MM.1S (cell line): ENCODE data around the gene TULP3.

Experiments used
- DNase-seq: peaks from one replicate; pipeline ENCODE4 v3.0.0-alpha.2; 2015
- H2AFZ ChIP-seq: fragments of 300-600 bp; sonication (generic); 2 replicates; pipeline ENCODE4 v1.6.0; 2016; ENCODE audit warnings: antibody characterized with exemption, low read length
- H3F3A ChIP-seq: fragments of 300-600 bp; sonication (generic); 2 replicates; pipeline ENCODE4 v1.6.1; 2016; ENCODE audit warnings: mild to moderate bottlenecking, antibody characterized with exemption, low read length, moderate library complexity, mixed read lengths; ENCODE audit not compliant: insufficient read depth
- H3K27ac ChIP-seq: fragments of 300-600 bp; sonication (generic); 2 replicates; pipeline ENCODE4 v1.5.1; 2016; ENCODE audit warnings: mild to moderate bottlenecking, low read length
- H3K27me3 ChIP-seq: fragments of 300-600 bp; sonication (generic); replicated peaks from 2 replicates; pipeline ENCODE4 v1.6.0; 2016; ENCODE audit warnings: low read length; ENCODE audit not compliant: insufficient read depth
- H3K36me3 ChIP-seq: fragments of 300-600 bp; sonication (generic); replicated peaks from 2 replicates; pipeline ENCODE4 v1.6.1; 2016; ENCODE audit warnings: mild to moderate bottlenecking, low read length, mixed read lengths; ENCODE audit not compliant: insufficient read depth
- H3K4me1 ChIP-seq: fragments of 300-600 bp; sonication (generic); 2 replicates; pipeline ENCODE4 v1.6.1; 2016; ENCODE audit warnings: low read length, mixed read lengths
- H3K4me2 ChIP-seq: fragments of 300-600 bp; sonication (generic); 2 replicates; pipeline ENCODE4 v1.6.0; 2016; ENCODE audit warnings: low read depth, low read length
- H3K4me3 ChIP-seq: fragments of 300-600 bp; sonication (generic); 2 replicates; pipeline ENCODE4 v1.5.1; 2016; ENCODE audit warnings: low read length, mixed read lengths
- H3K79me2 ChIP-seq: fragments of 300-600 bp; sonication (generic); 2 replicates; pipeline ENCODE4 v1.6.1; 2016; ENCODE audit warnings: mixed run types, low read length, mixed read lengths
- H3K9ac ChIP-seq: fragments of 300-600 bp; sonication (generic); 2 replicates; pipeline ENCODE4 v1.6.1; 2016; ENCODE audit warnings: low read length, mixed read lengths
- H3K9me2 ChIP-seq: fragments of 300-600 bp; sonication (generic); replicated peaks from 2 replicates; pipeline ENCODE4 v1.6.1; 2016; ENCODE audit warnings: mild to moderate bottlenecking, low read length, mixed read lengths; ENCODE audit not compliant: insufficient read depth
- H3K9me3 ChIP-seq: fragments of 300-600 bp; sonication (generic); replicated peaks from 2 replicates; pipeline ENCODE4 v1.6.1; 2016; ENCODE audit warnings: mild to moderate bottlenecking, low read length, mixed read lengths; ENCODE audit not compliant: insufficient read depth
- H4K20me1 ChIP-seq: fragments of 300-600 bp; sonication (generic); 2 replicates; pipeline ENCODE4 v1.6.1; 2016; ENCODE audit warnings: mild to moderate bottlenecking, low read length, moderate library complexity, mixed read lengths; ENCODE audit not compliant: insufficient read depth
- EZH2 ChIP-seq: fragments of 300-600 bp; sonication (generic); optimal IDR thresholded peaks from 2 replicates; pipeline ENCODE3; 2017; ENCODE audit warnings: low read depth, mild to moderate bottlenecking, antibody characterized with exemption, low read length, mixed read lengths
- EZH2phosphoT487 ChIP-seq: fragments of 300-600 bp; sonication (generic); IDR thresholded peaks from 2 replicates; pipeline ENCODE4 v1.6.1; 2018; ENCODE audit warnings: antibody characterized with exemption, low read length
- TF ChIP-seq, protein P1 (sequence below): fragments of 300-600 bp; sonication (generic); IDR thresholded peaks from 2 replicates; pipeline ENCODE4 v1.5.1; 2016; ENCODE audit warnings: antibody characterized with exemption, low read length, mixed read lengths

The TULP3 gene

GRCh38 chr12:2970744-2971143 is 80.1 kb downstream of the TULP3 start:
- H3K9me3 ChIP-seq, result no peaks in the 10 kb centered on the region
- H3K27ac ChIP-seq, result no peak overlapping the region
- no peaks in the 10 kb centered on the region for H3K4me1 ChIP-seq
- no peaks in the 10 kb centered on the region for H3K79me2 ChIP-seq
- H2AFZ ChIP-seq, result no peak overlapping the region
- no peaks in the 10 kb centered on the region for H3K27me3 ChIP-seq
- H3K4me2 ChIP-seq, result no peak overlapping the region
- H3K9ac ChIP-seq, result no peak overlapping the region
- no peaks in the 10 kb centered on the region for H3F3A ChIP-seq
- DNase-seq, result no peak
- TF ChIP-seq, protein P1, sequence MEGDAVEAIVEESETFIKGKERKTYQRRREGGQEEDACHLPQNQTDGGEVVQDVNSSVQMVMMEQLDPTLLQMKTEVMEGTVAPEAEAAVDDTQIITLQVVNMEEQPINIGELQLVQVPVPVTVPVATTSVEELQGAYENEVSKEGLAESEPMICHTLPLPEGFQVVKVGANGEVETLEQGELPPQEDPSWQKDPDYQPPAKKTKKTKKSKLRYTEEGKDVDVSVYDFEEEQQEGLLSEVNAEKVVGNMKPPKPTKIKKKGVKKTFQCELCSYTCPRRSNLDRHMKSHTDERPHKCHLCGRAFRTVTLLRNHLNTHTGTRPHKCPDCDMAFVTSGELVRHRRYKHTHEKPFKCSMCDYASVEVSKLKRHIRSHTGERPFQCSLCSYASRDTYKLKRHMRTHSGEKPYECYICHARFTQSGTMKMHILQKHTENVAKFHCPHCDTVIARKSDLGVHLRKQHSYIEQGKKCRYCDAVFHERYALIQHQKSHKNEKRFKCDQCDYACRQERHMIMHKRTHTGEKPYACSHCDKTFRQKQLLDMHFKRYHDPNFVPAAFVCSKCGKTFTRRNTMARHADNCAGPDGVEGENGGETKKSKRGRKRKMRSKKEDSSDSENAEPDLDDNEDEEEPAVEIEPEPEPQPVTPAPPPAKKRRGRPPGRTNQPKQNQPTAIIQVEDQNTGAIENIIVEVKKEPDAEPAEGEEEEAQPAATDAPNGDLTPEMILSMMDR, result no peak
- TF ChIP-seq EZH2phosphoT487 (no peak), EZH2 (no peak)
- H3K36me3 ChIP-seq, result no peaks in the 10 kb centered on the region
- H3K9me2 ChIP-seq, result no peaks in the 10 kb centered on the region
- no peaks in the 10 kb centered on the region for H4K20me1 ChIP-seq
- no peak overlapping the region for H3K4me3 ChIP-seq

DNA sequence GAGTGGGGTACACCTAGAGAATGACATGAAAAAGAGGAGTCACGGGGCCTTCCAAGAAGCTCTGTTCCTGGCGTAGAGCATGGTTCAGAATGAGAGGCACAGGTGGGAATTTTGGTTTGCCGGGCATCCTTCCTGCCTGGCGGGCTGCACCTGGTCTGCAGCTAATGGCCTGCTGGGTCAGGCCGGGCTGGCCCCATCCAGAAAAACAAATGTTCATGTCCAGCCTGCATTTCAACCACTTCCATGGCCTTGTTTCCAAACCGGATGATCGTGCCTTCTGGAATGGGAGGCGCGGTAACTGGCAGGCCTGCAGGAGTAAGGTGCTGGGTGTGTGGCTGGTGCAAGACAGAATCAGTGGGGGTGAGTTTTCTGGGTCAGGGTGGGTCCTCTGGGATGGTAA is 82.9 kb downstream of the TULP3 start:
- no peaks in the 10 kb centered on the region for H3K79me2 ChIP-seq
- no peaks in the 10 kb centered on the region for H3K27me3 ChIP-seq
- H3K9me3 ChIP-seq, result no peaks in the 10 kb centered on the region
- no peak overlapping the region for H3K27ac ChIP-seq
- H3K9me2 ChIP-seq, result no peaks in the 10 kb centered on the region
- H3K4me2 ChIP-seq, result no peak overlapping the region
- no peak overlapping the region for H2AFZ ChIP-seq
- DNase-seq, result no peak
- no peak overlapping the region for H3K4me3 ChIP-seq
- no peaks in the 10 kb centered on the region for H3K4me1 ChIP-seq
- no peaks in the 10 kb centered on the region for H4K20me1 ChIP-seq
- no peaks in the 10 kb centered on the region for H3F3A ChIP-seq
- H3K9ac ChIP-seq, result no peak overlapping the region
- no peaks in the 10 kb centered on the region for H3K36me3 ChIP-seq
- TF ChIP-seq, protein P1, result no peak
- TF ChIP-seq EZH2 (no peak), EZH2phosphoT487 (no peak)

GRCh38 chr12:2974560-2974971 is 83.9 kb downstream of the TULP3 start:
- no peaks in the 10 kb centered on the region for H3K79me2 ChIP-seq
- H3K4me1 ChIP-seq, result no peaks in the 10 kb centered on the region
- no peaks in the 10 kb centered on the region for H3F3A ChIP-seq
- no peak overlapping the region for H3K9ac ChIP-seq
- H3K27ac ChIP-seq, result no peak overlapping the region
- H3K27me3 ChIP-seq, result no peaks in the 10 kb centered on the region
- no peak for TF ChIP-seq EZH2phosphoT487
- TF ChIP-seq, protein P1, result no peak
- TF ChIP-seq EZH2, result no peak
- H3K9me3 ChIP-seq, result no peaks in the 10 kb centered on the region
- no peak for DNase-seq
- no peaks in the 10 kb centered on the region for H4K20me1 ChIP-seq
- H3K4me2 ChIP-seq, result no peak overlapping the region
- no peaks in the 10 kb centered on the region for H3K36me3 ChIP-seq
- H3K9me2 ChIP-seq, result no peaks in the 10 kb centered on the region
- H3K4me3 ChIP-seq, result no peak overlapping the region
- no peak overlapping the region for H2AFZ ChIP-seq
